Kidney glomerular epithelial cell (primary cell): ENCODE measurements around the gene NOL7.
A peak's percentile ranks its signal among the peaks of the same experiment; 100 is the strongest.

Experiments
- DNase-seq: peaks from one replicate; lab custom pipeline; 2025; lab: John Stamatoyannopoulos, UW

NOL7 gene

DNA sequence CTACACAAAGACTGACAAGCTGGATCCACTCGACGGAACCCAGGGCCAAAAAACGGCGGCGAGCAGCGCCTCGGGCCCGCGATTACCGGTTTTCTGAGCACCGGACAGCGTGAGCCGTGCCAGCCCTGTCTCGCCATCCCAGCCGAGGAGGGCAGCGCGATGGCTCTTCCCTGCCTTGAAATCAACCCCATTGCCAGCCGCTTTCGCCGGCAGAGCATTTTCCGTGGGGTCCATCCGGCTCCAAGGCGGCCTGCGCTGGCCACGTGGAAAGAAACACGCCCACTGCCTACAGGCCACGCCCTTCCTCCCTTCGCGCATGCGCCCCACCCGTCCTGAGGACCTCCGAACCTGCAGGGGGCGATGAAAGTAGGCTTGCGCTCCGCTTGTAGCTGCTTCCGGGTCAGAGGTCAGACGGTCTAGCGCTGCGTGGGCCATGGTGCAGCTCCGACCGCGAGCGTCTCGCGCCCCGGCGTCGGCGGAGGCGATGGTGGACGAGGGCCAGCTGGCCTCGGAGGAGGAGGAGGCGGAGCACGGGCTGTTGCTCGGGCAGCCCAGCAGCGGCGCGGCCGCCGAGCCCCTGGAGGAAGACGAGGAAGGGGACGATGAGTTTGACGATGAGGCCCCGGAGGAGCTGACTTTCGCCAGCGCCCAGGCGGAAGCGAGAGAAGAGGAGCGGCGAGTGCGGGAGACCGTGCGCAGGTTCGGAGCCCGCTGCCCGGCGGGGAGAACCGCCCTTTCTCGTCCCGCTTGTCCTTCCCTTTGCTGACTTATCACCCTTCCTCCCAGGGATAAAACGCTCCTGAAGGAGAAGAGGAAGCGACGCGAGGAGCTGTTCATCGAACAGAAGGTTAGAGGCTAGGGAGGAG lies at the start of gene NOL7:
TSS of gene NOL7 (plus strand) at position 410 of the 866 bp plus-strand sequence. CDS start at position 434, 24 bp downstream.
- DNase-seq, result peak; percentile 96

DNA sequence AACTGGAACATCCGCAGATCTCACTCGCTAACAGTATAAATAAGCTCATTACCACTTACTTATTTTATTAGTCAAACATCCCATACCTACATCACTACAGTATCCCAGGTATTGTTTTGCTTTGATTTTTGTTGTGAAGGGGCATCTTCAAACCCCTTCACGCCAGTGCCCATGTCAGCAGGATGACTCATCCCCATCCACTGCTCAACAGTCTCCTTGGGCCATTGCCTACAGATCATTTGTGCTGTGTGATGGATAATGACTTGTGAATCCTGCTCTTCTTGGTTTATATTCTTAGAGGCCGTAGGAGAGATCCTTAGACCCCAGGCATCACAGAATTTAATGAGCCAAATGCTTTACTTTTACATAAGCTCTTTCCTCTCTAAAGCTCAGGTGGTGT lies 49.2 kb upstream of the NOL7 start:
- no peak for DNase-seq

DNA sequence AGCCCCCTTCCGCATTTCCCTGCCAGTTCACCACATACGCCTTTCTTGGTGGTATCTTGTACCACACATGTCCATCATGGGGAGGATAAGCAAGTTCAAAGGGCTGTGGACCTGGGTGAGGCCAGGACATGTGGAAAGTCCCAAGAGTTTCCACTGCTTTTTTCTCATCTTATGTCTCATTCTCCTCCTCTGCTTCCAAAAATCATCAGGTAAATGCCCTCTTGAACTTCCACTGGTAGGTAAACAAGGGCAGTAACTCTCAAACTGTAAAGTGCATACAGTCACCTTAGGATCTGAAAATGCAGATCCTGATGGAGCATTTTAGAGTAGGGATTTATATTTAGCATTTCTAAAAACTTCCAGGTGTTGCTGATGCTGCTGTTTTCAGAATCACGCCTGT lies 48.6 kb upstream of the NOL7 start:
- DNase-seq, result no peak

DNA sequence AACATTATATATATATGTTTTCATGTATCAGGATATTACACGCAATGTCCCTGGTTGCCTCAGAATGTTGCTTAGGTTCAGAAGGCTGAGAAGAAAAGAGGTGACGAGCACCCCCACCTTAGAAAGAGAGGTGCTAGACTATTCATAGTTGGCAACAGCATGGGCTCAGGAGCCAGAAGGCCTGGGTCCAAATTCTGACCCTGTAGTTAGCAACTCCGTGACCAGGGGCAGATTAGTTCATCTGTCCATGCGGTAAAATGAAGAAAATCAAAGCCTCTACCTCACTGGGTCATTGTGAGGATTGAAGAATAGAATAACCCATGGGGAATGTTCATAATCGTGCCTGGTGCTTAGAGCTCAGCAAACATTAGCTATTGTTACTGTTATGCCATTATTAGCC lies 46.2 kb upstream of the NOL7 start:
- no peak for DNase-seq

DNA sequence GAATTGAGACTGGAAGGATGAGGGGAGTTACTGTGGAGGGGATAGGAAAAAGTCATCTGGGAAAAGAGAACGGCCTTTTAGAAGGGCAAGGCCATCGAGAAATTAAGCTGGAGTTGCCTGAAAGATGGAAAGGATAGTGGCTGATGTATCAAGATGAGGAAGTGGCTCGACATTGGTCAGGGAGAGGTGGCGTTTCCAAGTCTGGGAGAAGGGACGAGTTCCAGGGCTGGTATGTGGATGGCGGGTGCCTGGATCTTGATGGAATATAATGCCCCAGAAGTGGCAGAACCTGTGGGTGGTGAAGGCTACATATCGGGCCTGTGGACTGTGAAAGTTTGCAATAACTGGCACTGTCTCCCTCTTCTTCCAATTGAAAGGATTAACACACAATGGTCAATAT lies 42.9 kb upstream of the NOL7 start:
- no peak for DNase-seq

DNA sequence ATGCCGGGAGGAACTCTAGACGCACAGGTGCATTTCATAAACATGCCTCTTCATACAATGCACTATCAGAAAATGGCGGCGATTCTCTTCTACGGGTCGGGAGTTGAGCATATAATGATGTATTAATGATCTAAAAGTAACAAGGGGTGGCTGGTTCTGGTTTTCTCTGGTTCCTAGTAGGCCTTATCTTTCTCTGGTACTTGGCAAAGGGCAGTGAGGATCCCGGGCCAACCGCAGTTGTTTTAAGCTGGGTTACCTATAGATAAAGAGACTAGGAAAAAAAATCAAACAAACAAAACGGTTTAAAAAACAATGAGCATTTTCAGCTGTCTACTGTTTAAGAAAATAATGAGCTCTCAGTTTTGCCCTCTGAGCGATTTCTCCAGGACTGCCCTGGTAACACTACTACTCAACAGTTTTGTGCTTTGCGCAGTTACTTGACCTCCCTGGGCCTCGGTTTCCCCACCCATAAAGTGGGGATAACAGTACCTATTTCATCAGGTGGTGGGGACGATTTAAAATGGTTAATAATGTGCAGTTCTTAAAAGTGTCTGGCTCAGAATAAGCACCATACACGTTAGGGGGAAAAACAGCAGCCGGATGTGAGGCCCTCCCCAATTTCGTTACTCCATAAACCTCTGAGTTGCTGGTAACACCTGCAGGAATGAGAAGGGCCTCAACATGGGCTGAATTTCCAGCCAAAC lies 42.0 kb upstream of the NOL7 start:
- no peak for DNase-seq

DNA sequence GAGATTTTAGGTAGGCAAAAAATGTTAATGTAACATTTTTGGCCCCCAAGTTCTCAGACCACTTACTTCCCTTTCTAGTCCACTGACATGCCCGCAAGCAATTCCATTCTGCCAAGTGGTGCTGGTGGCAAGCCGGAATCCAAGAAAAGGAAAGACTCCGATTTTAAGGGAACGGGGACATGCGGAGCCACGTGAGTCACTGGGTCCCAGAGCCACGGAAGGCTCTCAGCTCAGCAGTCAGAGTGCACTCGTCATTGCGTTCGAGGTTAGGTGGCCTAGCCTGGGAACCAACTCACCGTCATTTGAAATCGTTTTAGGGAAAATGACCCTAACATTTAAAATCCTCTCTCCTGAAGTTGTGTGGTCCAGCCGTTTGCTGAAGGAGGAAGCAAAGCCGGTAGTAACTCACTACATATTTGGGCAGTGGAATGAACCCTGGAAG lies 41.4 kb upstream of the NOL7 start:
- DNase-seq, result no peak

DNA sequence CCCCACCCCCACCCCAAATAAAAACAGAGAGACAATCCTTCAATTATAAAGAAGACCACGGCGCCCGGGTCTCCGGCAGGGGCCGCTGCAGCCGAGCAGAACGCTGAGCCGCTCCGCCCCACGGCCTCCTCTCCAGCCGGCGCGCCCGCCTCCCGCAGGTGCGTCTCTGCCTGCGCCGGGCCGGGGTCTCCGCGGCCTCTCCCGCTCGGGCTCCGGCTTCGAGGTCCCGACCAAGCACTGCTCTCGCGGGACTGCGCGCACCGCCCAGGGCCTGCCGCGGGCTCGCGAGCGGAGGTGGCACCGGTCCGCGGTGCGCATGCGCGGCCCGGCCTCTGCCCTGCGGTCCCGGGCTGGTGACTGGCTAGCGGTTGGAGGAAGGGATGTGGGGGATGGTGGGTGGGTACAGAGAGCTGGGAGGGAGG lies 41.0 kb upstream of the NOL7 start:
- DNase-seq, result peak; percentile 88

DNA sequence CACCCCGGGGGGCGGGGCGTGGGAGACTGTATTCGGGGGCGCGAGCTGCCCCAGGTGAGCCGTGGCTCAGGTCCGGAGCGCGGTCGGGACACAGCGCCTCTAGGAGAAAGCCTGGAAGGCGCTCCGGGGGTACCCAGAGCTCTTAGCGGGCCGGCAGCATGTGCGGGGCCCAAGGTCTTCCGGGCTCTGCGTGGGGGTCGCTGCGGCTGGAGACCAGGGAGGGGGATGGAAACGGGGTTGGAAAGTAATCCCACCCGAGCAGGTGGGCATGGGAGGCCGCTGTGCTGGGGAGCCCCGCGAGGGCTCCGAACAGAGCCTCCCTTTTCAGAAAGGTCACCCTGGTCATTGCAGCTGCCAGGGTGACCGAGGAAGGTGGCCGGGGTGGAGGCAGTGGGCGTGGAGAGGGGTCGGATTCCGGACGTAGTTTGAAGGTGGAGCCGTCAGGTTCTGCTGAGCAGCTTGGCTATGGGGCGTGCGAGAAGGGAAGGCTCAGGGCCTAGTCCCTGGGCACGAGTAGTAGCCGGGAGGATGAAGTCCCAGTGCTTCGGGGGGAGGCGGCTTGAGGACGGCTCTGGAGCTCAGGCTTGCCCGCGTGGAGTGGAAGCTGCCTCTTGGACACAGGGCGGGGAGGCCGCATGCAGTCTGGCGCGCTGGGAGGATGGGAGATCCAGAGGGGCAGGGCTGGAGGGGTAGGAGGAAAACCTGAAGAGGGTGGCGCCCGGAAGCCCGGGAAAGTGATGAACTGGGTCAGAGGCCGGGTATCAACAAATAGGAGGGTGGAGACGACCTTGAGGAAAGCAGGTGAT lies 40.4 kb upstream of the NOL7 start, which contains the start of gene SIRT5:
TSS of gene SIRT5 (plus strand) at position 31 of the 806 bp plus-strand sequence. CDS start 9,510 bp downstream, outside the sequence.
- DNase-seq, result peak; percentile 89

DNA sequence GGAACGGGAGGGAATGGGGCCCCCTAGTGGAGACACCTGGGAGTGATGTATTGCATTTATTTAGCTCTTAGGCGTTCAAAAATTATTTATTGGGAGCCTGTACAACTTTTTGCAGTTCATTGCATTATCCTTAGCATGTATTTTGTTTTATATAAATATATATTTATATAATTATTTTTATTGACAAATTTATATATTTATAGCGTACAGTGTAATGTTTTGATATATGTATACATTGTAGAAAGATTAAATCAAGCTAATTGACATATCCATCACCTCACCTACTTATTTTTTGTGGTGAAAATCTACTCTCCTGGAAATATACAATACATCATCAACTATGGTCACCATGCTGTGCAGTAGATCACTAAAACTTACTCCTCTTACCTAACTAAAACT lies 39.8 kb upstream of the NOL7 start:
- no peak for DNase-seq

DNA sequence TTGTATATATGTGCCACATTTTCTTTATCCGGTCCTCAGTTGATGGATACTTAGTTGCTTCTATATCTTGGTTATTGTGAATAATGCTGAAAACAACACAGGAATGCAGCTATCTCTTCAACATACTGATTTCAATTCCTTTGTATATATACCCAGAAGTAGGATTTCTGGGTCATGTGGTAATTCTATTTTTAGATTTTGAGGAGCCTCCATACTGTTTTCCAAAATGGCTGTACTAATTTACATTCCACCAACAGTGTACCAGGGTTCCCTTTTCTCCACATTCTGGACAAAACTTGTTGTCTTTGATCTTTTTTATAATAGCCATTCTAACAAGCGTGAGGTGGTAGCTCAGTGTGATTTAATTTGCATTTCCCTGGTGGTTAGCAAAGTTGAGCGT lies 39.1 kb upstream of the NOL7 start:
- DNase-seq, result no peak

DNA sequence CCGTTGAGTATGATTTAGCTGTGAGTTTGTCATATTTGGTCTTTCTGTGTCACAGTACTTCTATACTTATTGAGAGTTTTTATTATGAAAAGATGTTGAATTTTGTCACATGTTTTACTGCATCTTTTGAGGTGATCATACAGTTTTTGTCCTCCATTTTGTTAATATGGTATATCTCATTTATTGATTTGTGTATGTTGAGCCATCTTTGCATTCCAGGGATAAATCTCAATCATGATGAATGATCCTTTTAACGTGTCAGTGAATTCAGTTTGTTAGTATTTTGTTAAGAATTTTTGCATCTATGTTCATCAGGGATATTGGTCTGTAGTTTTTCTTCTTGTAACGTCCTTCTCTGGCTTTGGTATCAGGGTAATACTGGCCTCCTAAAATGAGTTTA lies 37.2 kb upstream of the NOL7 start:
- no peak for DNase-seq

DNA sequence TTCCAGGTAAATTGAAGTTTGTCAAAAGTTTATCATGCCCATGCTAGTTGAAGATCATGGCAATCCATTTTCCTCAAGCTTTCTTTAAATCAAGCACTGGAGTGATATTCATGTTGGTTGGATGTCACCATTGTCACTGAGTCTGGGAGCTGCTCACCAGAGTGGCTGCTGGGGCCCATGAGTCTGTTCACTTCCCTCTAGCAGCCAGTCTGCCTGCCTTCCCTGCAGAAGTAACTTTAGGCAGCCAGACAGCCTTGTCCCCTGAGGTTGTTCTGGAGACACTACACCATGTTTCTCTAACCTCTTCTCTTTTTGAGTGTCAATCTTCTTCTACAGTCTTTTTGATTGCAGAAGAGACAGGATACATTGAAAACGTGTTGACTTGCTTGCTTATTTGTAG lies 35.2 kb upstream of the NOL7 start:
- no peak for DNase-seq

DNA sequence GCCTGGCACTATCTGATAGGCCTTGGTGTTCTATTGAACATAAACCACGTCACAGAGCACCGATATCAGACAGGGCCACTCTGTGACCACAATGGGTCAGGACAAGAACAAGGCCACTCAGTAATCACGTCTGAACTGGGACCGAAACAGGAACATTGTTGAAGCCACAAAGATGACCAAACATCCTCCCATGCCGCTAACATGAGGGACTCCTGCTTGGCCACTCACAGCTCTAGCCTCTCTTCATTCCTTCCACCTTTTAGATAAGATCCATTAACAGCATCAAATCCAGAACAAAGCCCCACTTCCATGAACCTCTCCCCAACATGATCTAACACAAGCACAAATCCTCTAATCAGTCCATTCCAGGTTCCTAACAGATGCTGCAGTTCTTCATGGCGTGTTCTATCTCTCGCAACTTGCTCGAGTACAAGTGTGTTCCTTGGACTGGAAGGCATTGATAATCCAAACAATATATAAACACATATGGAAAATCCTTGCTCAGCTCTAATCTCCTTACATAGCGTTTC lies 33.4 kb upstream of the NOL7 start:
- DNase-seq, result no peak

DNA sequence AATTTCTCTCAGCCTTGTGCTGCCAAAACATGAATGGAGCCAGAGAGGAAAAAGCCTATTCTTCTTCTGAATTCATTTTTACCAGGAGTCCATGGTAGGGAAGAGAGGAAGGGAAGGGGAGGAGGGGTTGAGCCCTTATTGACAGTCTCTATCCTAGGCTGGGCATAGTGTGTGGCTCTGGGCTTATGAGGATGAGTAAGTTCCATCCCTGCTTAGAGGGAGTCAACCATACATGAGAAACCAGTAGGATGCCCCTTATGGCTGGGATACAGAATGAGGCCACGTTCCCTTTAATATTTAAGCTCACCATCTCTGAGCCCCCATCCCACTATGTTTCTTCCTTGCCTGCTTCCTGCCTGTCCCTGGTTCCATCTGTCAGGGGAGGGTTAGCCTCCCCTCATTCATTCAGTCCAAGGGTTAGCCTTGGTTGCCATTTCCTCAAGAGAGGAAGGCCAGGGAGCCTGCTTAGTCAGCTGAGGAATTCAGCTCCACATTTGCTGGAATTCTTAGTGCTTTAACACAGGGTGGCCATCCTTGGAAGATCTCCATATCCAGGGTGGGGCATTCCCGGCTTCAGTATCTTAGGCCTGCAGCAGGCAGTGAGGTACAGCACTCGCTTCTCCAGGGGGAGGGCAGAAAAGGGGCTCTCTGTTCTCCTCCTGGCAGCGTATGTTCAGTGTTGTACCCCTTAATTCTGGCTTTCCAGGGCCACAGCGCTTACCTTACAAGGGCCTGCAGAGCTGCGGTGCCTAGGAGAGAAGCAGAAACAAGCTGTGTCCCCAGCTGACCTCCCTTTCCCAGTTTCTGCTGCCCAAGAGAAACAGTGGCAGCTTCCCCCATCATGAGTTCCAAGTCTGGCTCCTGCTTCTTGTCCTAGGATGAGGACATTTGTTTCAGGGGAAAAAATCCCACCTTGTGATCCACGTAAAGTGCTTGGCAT lies 28.3 kb upstream of the NOL7 start:
- DNase-seq, result no peak

DNA sequence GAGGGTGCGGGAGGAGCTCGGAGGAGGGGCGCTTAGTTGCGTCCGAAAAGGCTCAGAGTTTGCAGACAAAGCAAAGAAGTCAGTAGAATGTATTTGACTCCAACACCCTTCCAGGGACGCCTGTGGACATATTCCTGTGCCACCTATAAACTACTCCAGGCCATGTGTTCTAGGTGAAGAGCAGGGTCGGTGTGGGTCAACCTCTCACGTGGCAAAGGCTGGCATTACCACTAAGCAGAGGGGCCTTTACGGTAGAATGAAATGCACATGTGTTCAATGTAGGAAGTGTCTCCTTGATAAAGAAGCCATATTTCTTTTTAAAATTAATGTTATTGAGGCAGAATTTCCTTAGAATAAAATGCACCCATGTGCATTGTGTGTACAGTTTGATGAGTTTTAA lies 25.3 kb upstream of the NOL7 start:
- no peak for DNase-seq

DNA sequence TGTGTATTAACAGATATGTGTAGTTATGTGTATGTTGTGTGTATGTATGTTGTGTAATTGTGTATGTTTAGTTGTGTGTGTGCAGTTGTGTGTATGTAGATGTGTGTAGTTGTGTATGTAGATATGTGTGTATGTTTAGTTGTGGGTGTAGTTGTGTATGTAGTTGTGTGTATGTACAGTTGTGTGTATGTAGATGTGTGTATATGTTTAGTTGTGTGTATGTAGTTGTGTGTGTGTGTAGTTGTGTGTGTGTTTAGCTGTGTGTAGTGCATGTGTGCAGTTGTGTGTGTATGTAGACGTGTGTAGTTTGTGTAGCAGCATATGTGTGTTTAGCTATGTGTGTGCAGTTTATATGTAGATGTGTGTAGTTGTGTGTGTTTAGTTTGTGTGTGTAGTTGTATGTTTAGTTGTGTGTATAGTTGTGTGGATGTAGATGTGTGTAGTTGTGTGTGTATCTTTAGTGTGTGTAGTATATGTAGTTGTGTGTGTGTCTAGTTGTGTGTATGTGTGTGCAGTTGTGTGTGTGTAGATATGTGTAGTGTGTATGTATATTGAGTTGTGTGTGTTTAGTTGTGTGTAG lies 24.5 kb upstream of the NOL7 start:
- DNase-seq, result no peak

DNA sequence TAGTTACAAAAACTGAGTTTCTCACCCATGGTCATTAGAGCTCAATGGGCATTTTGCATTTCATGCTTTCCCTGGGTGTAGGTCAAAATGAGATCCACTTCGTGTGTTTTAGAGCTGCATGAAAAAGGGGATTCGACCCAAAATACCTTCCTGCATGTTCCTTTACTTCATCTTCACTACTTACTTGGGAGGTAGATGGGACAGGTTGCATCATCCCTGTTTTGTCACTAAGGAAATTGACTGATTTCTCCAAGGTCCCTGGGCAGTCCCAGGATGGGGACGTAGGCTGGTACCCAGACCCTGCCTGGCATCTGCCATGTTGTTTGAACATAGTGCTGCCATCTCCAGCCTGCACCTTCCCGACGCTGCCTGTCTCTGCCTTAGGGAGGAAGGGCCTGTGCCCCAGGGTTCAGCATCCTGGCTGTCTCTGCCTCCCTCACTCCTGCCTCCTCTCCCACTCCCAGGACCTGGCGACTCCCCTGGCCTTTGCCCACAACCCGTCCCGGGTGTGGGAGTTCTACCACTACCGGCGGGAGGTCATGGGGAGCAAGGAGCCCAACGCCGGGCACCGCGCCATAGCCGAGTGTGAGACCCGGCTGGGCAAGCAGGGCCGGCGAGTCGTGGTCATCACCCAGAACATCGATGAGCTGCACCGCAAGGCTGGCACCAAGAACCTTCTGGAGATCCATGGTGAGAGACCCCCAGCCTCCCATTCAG lies 23.8 kb upstream of the NOL7 start:
- DNase-seq, result no peak

DNA sequence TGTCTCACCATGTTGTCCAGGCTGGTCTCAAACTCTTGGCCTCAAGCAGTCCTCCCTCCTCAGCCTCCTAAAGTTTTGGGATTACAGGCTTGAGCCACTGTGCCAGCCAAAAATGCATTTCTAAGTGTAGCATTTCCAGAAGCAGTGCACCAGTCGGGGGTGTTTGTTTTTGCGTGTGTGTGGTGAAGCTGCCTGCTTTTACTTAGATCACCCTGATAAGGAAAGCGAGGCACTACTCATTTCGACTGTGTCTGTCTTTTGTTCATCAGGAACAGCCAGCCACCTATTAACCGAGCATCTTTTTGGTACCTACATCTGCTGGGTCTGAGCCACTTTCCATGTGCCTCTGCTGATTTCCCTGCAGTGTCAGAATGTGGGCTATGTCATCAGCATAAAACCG lies 22.0 kb upstream of the NOL7 start:
- DNase-seq, result no peak

DNA sequence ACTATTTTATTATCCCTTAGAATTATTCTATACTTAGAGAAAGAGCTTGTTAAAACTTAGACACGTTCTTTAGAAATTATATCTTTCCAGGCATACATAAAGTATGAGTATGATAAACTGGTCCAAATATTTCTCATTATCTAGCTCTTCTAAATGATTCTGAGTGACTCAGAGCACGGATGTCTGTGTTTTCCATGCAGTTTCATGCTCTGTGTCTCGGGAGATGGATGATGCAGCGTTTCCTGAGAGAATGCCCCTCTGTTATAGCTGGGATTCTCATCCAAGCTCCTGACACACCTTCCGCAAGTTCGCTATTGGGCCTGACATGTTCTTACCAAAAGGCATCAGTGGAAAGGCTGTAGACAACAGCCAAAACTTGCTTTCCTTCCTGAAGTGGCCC lies 21.4 kb upstream of the NOL7 start:
- no peak for DNase-seq
